ENCODE data around the gene STARD3. TPM values are rescaled to one million over a fixed set of nuclear protein-coding genes. Genes with fewer than 3 reads are reported as not detected.

Gene STARD3
- total and polyA plus RNA-seq, 2 donors (not counting 3 experiments of a cell fraction or from before 2014, with no cell fraction given): 51.0 to 75.7 TPM

- FAIRE-seq (peak; percentile 70), DNase-seq (ENCODE audit: low read depth, low spot score) (peak; percentile 87)
- Histone ChIP-seq H3K27me3 (ENCODE audit: control insufficient read depth in 2 of 2, insufficient read depth in 2 of 2, low read length in 2 of 2) (no peaks in the 10 kb centered on the region), H3K9me1 (replicated peaks; ENCODE audit: control insufficient read depth, extremely low read depth, insufficient read depth, low read length) (no peaks in the 10 kb centered on the region), H3K27ac (ENCODE audit: insufficient read depth, low read depth, low read length) (peak overlapping the region; percentile 15), H3K4me1 (ENCODE audit: control insufficient read depth, extremely low read depth, insufficient read depth, low read length) (peaks cover 16% of the 10 kb centered on the region), H3K9me3 (replicated peaks; ENCODE audit: control insufficient read depth, insufficient read depth, low read length) (no peaks in the 10 kb centered on the region), H3K36me3 (ENCODE audit: control insufficient read depth in 2 of 2, extremely low read depth in 1 of 2, insufficient read depth in 2 of 2, low read length in 2 of 2) (peaks cover 0 to 2% of the 10 kb centered on the region in 2 experiments), H2AFZ (ENCODE audit: low read depth, low read length) (no peak overlapping the region), H3K4me3 (replicated peaks in 1 of 3; ENCODE audit: insufficient read depth in 1 of 3, low read depth in 1 of 3, low read length in 3 of 3) (no peak overlapping the region), H3K79me2 (ENCODE audit: control insufficient read depth, insufficient read depth, low read length) (no peaks in the 10 kb centered on the region), H4K20me1 (replicated peaks; ENCODE audit: control insufficient read depth, extremely low read depth, insufficient read depth, low read length) (no peaks in the 10 kb centered on the region), H3K4me2 (ENCODE audit: insufficient read depth, low read length) (no peak overlapping the region), H3K9ac (replicated peaks; ENCODE audit: extremely low read depth, insufficient read depth, low read length) (no peak overlapping the region)
- BruUV-seq (replicated peaks): no TSS peak
- dilution Hi-C loops (cut with MboI; ENCODE audit: extremely low pct_ligation_motif_present, low sequenced_read_pairs) (no loop called here), intact Hi-C loops (cut with micrococcal nuclease) (no loop called here)
- ChIA-PET CTCF (interaction anchor here (0.6 to 1.3 kb wide), 11 partner anchors 9 to 670 kb away, joined by 3 to 9 read pairs (median 4); partner anchors contain the start of gene MIEN1), POLR2A (interaction anchor here (1.7 kb wide), 1 partner anchor 12 kb away, joined by 3 read pairs; no protein-coding TSS in a partner anchor)
- TF ChIP-seq FOS (IDR thresholded peaks at IDR 0.05; ENCODE audit: borderline replicate concordance, insufficient read depth, low read length) (no peak), MAX (IDR thresholded peaks at IDR 0.05; ENCODE audit: insufficient read depth, insufficient read length) (no peak), POLR2AphosphoS5 (IDR thresholded peaks at IDR 0.05; ENCODE audit: insufficient read depth, low read depth, low read length) (no peak), JUN (IDR thresholded peaks at IDR 0.05; ENCODE audit: borderline replicate concordance, insufficient read depth, insufficient read length, low read depth) (no peak), CTCF (IDR thresholded peaks at IDR 0.05; ENCODE audit: extremely low read depth in 1 of 2, insufficient read depth in 1 of 2, low read depth in 1 of 2, low read length in 2 of 2) (no peak), GATA2 (IDR thresholded peaks at IDR 0.05; ENCODE audit: insufficient read depth, insufficient read length, low read depth, low read length) (no peak), POLR2A (IDR thresholded peaks at IDR 0.05; ENCODE audit: low read depth, low read length) (no peak), MYC (IDR thresholded peaks at IDR 0.05; ENCODE audit: low read depth, low read length) (no peak), EZH2 (IDR thresholded peaks at IDR 0.05; ENCODE audit: borderline replicate concordance, low read depth, low read length, severe bottlenecking) (no peak)
Measured at GRCh38 chr17:39659279-39660010, 22.5 kb downstream of the STARD3 start.

Measured in endothelial cell of umbilical vein (primary cell).